PC-3 (cell line): Measurements from ENCODE around the gene BAZ2B. TPM values are rescaled to one million over a fixed set of nuclear protein-coding genes. Genes with fewer than 3 reads are reported as not detected.

Experiments used
- ATAC-seq: fragments of 200-7000 bp; cut with Tn5 transposase; 2 replicates; pipeline ENCODE4 v1.9.1; 2020; ENCODE audit warnings: mild to moderate bottlenecking, moderate library complexity
- BruUV-seq: library from RNA; stranded (reverse); fragments of 400-500 nt; replicated peaks from 2 replicates; lab custom pipeline; 2021; lab: Mats Ljungman, UMichigan
- CTCF ChIA-PET: fragments of 300-600 bp; sonication (Branson Sonifier 250); formaldehyde crosslinking; loops from one replicate; lab custom pipeline; 2022; ENCODE audit warnings: antibody characterized with exemption; lab: Charles Lee
- POLR2A ChIA-PET: fragments of 300-600 bp; sonication (Branson Sonifier 250); formaldehyde crosslinking; loops from one replicate; lab custom pipeline; 2022; ENCODE audit warnings: antibody characterized with exemption; ENCODE audit not compliant: unreplicated experiment; lab: Charles Lee
- DNase-seq: peaks from one replicate; pipeline ENCODE4 v3.0.0-alpha.2; 2015
- H2AFZ ChIP-seq: fragments of 300-600 bp; sonication (generic); 2 replicates; pipeline ENCODE4 v1.6.0; 2016; ENCODE audit warnings: antibody characterized with exemption, low read length
- H3F3A ChIP-seq: fragments of 300-600 bp; sonication (generic); one replicate; pipeline ENCODE4 v1.6.0; 2017; ENCODE audit warnings: antibody characterized with exemption, low read length, control low read depth, mild to moderate bottlenecking; ENCODE audit not compliant: unreplicated experiment
- H3K27ac ChIP-seq: fragments of 300-600 bp; sonication (generic); 2 replicates; pipeline ENCODE4 v1.5.1; 2016; ENCODE audit warnings: mild to moderate bottlenecking, low read length
- H3K27me3 ChIP-seq: fragments of 300-600 bp; sonication (generic); 2 replicates; pipeline ENCODE4 v1.6.1; 2016; ENCODE audit warnings: low read length, mixed read lengths
- H3K36me3 ChIP-seq: fragments of 300-600 bp; sonication (generic); 2 replicates; pipeline ENCODE4 v1.6.1; 2016; ENCODE audit warnings: low read depth, mixed run types, low read length, mixed read lengths
- H3K4me1 ChIP-seq: fragments of 300-600 bp; sonication (generic); 2 replicates; pipeline ENCODE4 v1.5.1; 2016; ENCODE audit warnings: low read length; ENCODE audit not compliant: insufficient read depth
- H3K4me2 ChIP-seq: fragments of 300-600 bp; sonication (generic); 2 replicates; pipeline ENCODE4 v1.6.0; 2016; ENCODE audit warnings: low read length
- H3K4me3 ChIP-seq: fragments of 300-600 bp; sonication (generic); 2 replicates; pipeline ENCODE4 v1.5.1; 2016; ENCODE audit warnings: mild to moderate bottlenecking, low read length, mixed read lengths
- H3K79me2 ChIP-seq: fragments of 300-600 bp; sonication (generic); 2 replicates; pipeline ENCODE4 v1.6.1; 2017; ENCODE audit warnings: low read length, mixed read lengths
- H3K9ac ChIP-seq: fragments of 300-600 bp; sonication (generic); 2 replicates; pipeline ENCODE4 v1.6.0; 2016; ENCODE audit warnings: mild to moderate bottlenecking, low read length
- H3K9me2 ChIP-seq: fragments of 300-600 bp; sonication (generic); replicated peaks from 2 replicates; pipeline ENCODE4 v1.6.1; 2016; ENCODE audit warnings: mixed run types, low read length, mixed read lengths
- H3K9me3 ChIP-seq: fragments of 300-600 bp; sonication (generic); 2 replicates; pipeline ENCODE4 v1.6.1; 2016; ENCODE audit warnings: low read length, mixed read lengths
- H4K20me1 ChIP-seq: fragments of 300-600 bp; sonication (generic); 2 replicates; pipeline ENCODE4 v1.6.1; 2016; ENCODE audit warnings: low read length, mixed read lengths
- CTCF ChIP-seq: fragments of 300-600 bp; sonication (generic); conservative IDR thresholded peaks from 2 replicates; pipeline ENCODE4 v1.5.1; 2017; ENCODE audit warnings: antibody characterized with exemption, low read depth, mild to moderate bottlenecking, low read length
- EZH2 ChIP-seq: fragments of 300-600 bp; sonication (generic); IDR thresholded peaks from one replicate; pipeline ENCODE4 v1.6.1; 2017; ENCODE audit warnings: antibody characterized with exemption, mild to moderate bottlenecking, low read length; ENCODE audit not compliant: unreplicated experiment
- EZH2phosphoT487 ChIP-seq: fragments of 300-600 bp; sonication (generic); IDR thresholded peaks from 2 replicates; pipeline ENCODE4 v1.6.1; 2018; ENCODE audit warnings: mild to moderate bottlenecking, antibody characterized with exemption, low read length, borderline replicate concordance
- intact Hi-C: fragments of 100-400 bp; cut with micrococcal nuclease; formaldehyde crosslinking; loops from 2 replicates; pipeline ENCODE4 v1.9.0; 2023
- total RNA-seq: library from RNA; depleted of rRNA; stranded (reverse); fragments of >200 nt; gene quantifications from 2 replicates; pipeline ENCODE4 v1.2.3, GENCODE V29; 2014

The BAZ2B gene
- total RNA-seq, 1 experiment from 2014 or later, result 19.6 TPM

- ChIA-PET CTCF (no interaction called here), POLR2A (no interaction called here)
- TF ChIP-seq EZH2 (no peak), EZH2phosphoT487 (no peak), CTCF (no peak)
- no peak for ATAC-seq
- H3K4me3 ChIP-seq, result no peak overlapping the region
- no peak overlapping the region for H3K9ac ChIP-seq
- no peak overlapping the region for H3K4me2 ChIP-seq
- intact Hi-C loops, result no loop called here
- H3K27me3 ChIP-seq, result no peaks in the 10 kb centered on the region
- H3K36me3 ChIP-seq, result no peaks in the 10 kb centered on the region
- no peak for DNase-seq
- no peaks in the 10 kb centered on the region for H3K4me1 ChIP-seq
- H4K20me1 ChIP-seq, result no peaks in the 10 kb centered on the region
- no peaks in the 10 kb centered on the region for H3F3A ChIP-seq
- H2AFZ ChIP-seq, result no peak overlapping the region
- H3K27ac ChIP-seq, result no peak overlapping the region
- no peaks in the 10 kb centered on the region for H3K9me2 ChIP-seq
- H3K79me2 ChIP-seq, result no peaks in the 10 kb centered on the region
- no peaks in the 10 kb centered on the region for H3K9me3 ChIP-seq
- no TSS peak for BruUV-seq
These were observed 42.3 kb downstream of the BAZ2B start for GRCh38 chr2:159573846-159574606.

- no peak for TF ChIP-seq EZH2
- no peak for TF ChIP-seq CTCF
- H2AFZ ChIP-seq, result no peak overlapping the region
- H3K36me3 ChIP-seq, result no peaks in the 10 kb centered on the region
- H3F3A ChIP-seq, result no peaks in the 10 kb centered on the region
- ChIA-PET POLR2A (no interaction called here), CTCF (no interaction called here)
- ATAC-seq (no peak), DNase-seq (no peak)
- intact Hi-C loops, result no loop called here
- no peak overlapping the region for H3K9ac ChIP-seq
- H3K4me2 ChIP-seq, result no peak overlapping the region
- H3K4me1 ChIP-seq, result no peaks in the 10 kb centered on the region
- no peaks in the 10 kb centered on the region for H4K20me1 ChIP-seq
- no TSS peak for BruUV-seq
- no peak overlapping the region for H3K4me3 ChIP-seq
- no peaks in the 10 kb centered on the region for H3K9me3 ChIP-seq
- no peak overlapping the region for H3K27ac ChIP-seq
- H3K27me3 ChIP-seq, result no peaks in the 10 kb centered on the region
- H3K9me2 ChIP-seq, result no peaks in the 10 kb centered on the region
- H3K79me2 ChIP-seq, result no peaks in the 10 kb centered on the region
These were observed 43.1 kb downstream of the BAZ2B start for GRCh38 chr2:159573294-159573693.

- intact Hi-C loops, result no loop called here
- H3K27ac ChIP-seq, result no peak overlapping the region
- H4K20me1 ChIP-seq, result no peaks in the 10 kb centered on the region
- H3K36me3 ChIP-seq, result no peaks in the 10 kb centered on the region
- H3K4me1 ChIP-seq, result no peaks in the 10 kb centered on the region
- no peak overlapping the region for H3K4me3 ChIP-seq
- no peak for TF ChIP-seq CTCF
- no peak for TF ChIP-seq EZH2
- ChIA-PET CTCF (no interaction called here), POLR2A (interaction anchor here (0.6 kb wide), 1 partner anchor 43 kb away, joined by 9 read pairs; no protein-coding TSS in a partner anchor)
- BruUV-seq, result no TSS peak
- no peaks in the 10 kb centered on the region for H3K9me2 ChIP-seq
- no peaks in the 10 kb centered on the region for H3F3A ChIP-seq
- ATAC-seq, result no peak
- H2AFZ ChIP-seq, result no peak overlapping the region
- no peak for DNase-seq
- no peak overlapping the region for H3K9ac ChIP-seq
- H3K27me3 ChIP-seq, result no peaks in the 10 kb centered on the region
- no peaks in the 10 kb centered on the region for H3K9me3 ChIP-seq
- no peaks in the 10 kb centered on the region for H3K79me2 ChIP-seq
- no peak overlapping the region for H3K4me2 ChIP-seq
These were observed 43.9 kb downstream of the BAZ2B start for GRCh38 chr2:159572459-159572858.
